GM04503 (cell line): ENCODE results near the gene WNK3.
A peak's percentile ranks its signal among the peaks of the same experiment; 100 is the strongest.

Source experiments
- DNase-seq: peaks from one replicate; pipeline ENCODE4 v3.0.0-alpha.2; 2012; ENCODE audit warnings: low read depth

WNK3 gene

GRCh38 chrX:54238588-54238987 lies 119.3 kb downstream of the WNK3 start:
- DNase-seq, result no peak

GRCh38 chrX:54237014-54237413 lies 120.8 kb downstream of the WNK3 start:
- no peak for DNase-seq

GRCh38 chrX:54230435-54231148 lies 127.3 kb downstream of the WNK3 start:
- DNase-seq, result no peak

- no peak for DNase-seq
Measured at GRCh38 chrX:54223581-54223980, 134.3 kb downstream of the WNK3 start.

GRCh38 chrX:54213603-54214002 lies 144.2 kb downstream of the WNK3 start:
- no peak for DNase-seq

GRCh38 chrX:54208531-54208930 lies 149.3 kb downstream of the WNK3 start:
- DNase-seq, result no peak

- no peak for DNase-seq
Measured at GRCh38 chrX:54198262-54198661, 159.6 kb downstream of the WNK3 start.

GRCh38 chrX:54194982-54195588 lies 162.8 kb downstream of the WNK3 start:
- DNase-seq, result no peak

- no peak for DNase-seq
Measured at GRCh38 chrX:54193085-54193821, 164.6 kb downstream of the WNK3 start.

GRCh38 chrX:54184474-54184873 lies 173.4 kb downstream of the WNK3 start:
- DNase-seq, result no peak

- no peak for DNase-seq
Measured at GRCh38 chrX:54182864-54183613, 174.8 kb downstream of the WNK3 start, which contains the start of gene FAM120C. FAM120C (minus strand) TSS chrX:54183254; CDS start chrX:54183198, 56 bp downstream.

GRCh38 chrX:54182194-54182863 lies 175.5 kb downstream of the WNK3 start:
- DNase-seq, result no peak

- DNase-seq, result no peak
Measured at GRCh38 chrX:54181202-54181953, 176.5 kb downstream of the WNK3 start.

- DNase-seq, result no peak
Measured at GRCh38 chrX:54180403-54180802, 177.4 kb downstream of the WNK3 start.

- no peak for DNase-seq
Measured at GRCh38 chrX:54178100-54178940, 179.5 kb downstream of the WNK3 start.

GRCh38 chrX:54177306-54177705 lies 180.5 kb downstream of the WNK3 start:
- no peak for DNase-seq

- DNase-seq, result no peak
Measured at GRCh38 chrX:54173791-54174190, 184.1 kb downstream of the WNK3 start.

GRCh38 chrX:54172455-54172854 lies 185.4 kb downstream of the WNK3 start:
- no peak for DNase-seq

- DNase-seq, result peak; percentile 62
Measured at GRCh38 chrX:54171527-54172250, 186.2 kb downstream of the WNK3 start.
